HEK293T (cell line): ENCODE measurements around the gene TMEM269.

ENCODE experiments used
- CTCF ChIA-PET: fragments of 350-600 bp; formaldehyde crosslinking; extraction: SDS; loops from one replicate; lab custom pipeline; 2021; ENCODE audit warnings: antibody characterized with exemption, inconsistent platforms; lab: Yijun Ruan, JAX
- POLR2A ChIA-PET: fragments of 350-600 bp; formaldehyde crosslinking; extraction: SDS; loops from one replicate; lab custom pipeline; 2020; ENCODE audit warnings: antibody characterized with exemption, inconsistent platforms; lab: Yijun Ruan, JAX
- DNase-seq: peaks from one replicate; pipeline ENCODE4 v3.0.0; 2012; ENCODE audit warnings: mixed read lengths; ENCODE audit errors: extremely low spot score
- ARNT ChIP-seq: fragments of 450-650 bp; IDR thresholded peaks from 2 replicates; pipeline ENCODE4 v1.6.1; 2017; ENCODE audit warnings: mild to moderate bottlenecking
- BHLHE40 ChIP-seq: fragments of 450-650 bp; IDR thresholded peaks from 2 replicates; pipeline ENCODE4 v1.6.1; 2016; ENCODE audit warnings: mild to moderate bottlenecking, moderate library complexity, borderline replicate concordance
- CTBP1 ChIP-seq: fragments of 450-650 bp; IDR thresholded peaks from 2 replicates; pipeline ENCODE4 v1.6.1; 2016; ENCODE audit warnings: borderline replicate concordance
- ELF4 ChIP-seq: fragments of 450-650 bp; IDR thresholded peaks from 2 replicates; pipeline ENCODE4 v1.6.1; 2017; ENCODE audit warnings: antibody characterized with exemption
- FOXA1 ChIP-seq: fragments of 450-650 bp; IDR thresholded peaks from 2 replicates; pipeline ENCODE4 v1.6.1; 2016; ENCODE audit warnings: mild to moderate bottlenecking
- FOXK2 ChIP-seq: fragments of 450-650 bp; IDR thresholded peaks from 2 replicates; pipeline ENCODE4 v1.6.1; 2016; ENCODE audit warnings: mild to moderate bottlenecking
- FOXM1 ChIP-seq: fragments of 450-650 bp; IDR thresholded peaks from 2 replicates; pipeline ENCODE4 v1.6.1; 2017; ENCODE audit warnings: mild to moderate bottlenecking, borderline replicate concordance
- HDGF ChIP-seq: fragments of 450-650 bp; IDR thresholded peaks from 2 replicates; pipeline ENCODE4 v1.6.1; 2017; ENCODE audit warnings: antibody characterized with exemption, borderline replicate concordance
- L3MBTL2 ChIP-seq: fragments of 450-650 bp; conservative IDR thresholded peaks from 2 replicates; pipeline ENCODE4 v1.6.1; 2016; ENCODE audit warnings: mild to moderate bottlenecking
- LEF1 ChIP-seq: fragments of 450-650 bp; IDR thresholded peaks from 2 replicates; pipeline ENCODE4 v1.6.1; 2017; ENCODE audit warnings: mild to moderate bottlenecking, borderline replicate concordance
- NFRKB ChIP-seq: fragments of 450-650 bp; IDR thresholded peaks from 2 replicates; pipeline ENCODE4 v1.6.1; 2016; ENCODE audit warnings: mild to moderate bottlenecking, moderate library complexity
- PKNOX1 ChIP-seq: fragments of 450-650 bp; IDR thresholded peaks from 2 replicates; pipeline ENCODE4 v1.6.1; 2016
- SP1 ChIP-seq: fragments of 450-650 bp; IDR thresholded peaks from 2 replicates; pipeline ENCODE4 v1.6.1; 2017
- SUZ12 ChIP-seq: fragments of 450-650 bp; IDR thresholded peaks from 2 replicates; pipeline ENCODE4 v1.6.1; 2016; ENCODE audit warnings: mild to moderate bottlenecking
- TARDBP ChIP-seq: fragments of 450-650 bp; IDR thresholded peaks from 2 replicates; pipeline ENCODE4 v1.6.1; 2016
- ZNF384 ChIP-seq: fragments of 450-650 bp; IDR thresholded peaks from 2 replicates; pipeline ENCODE4 v1.6.1; 2016

Gene TMEM269

GRCh38 chr1:42816585-42817439 lies 32.0 kb downstream of the TMEM269 start, which contains the start of the genes ERMAP and SVBP:
TSS of gene ERMAP (plus strand) at chr1:42817122. CDS start at chr1:42830449, 13,327 bp downstream.
TSS of gene SVBP (minus strand) at chr1:42817397. CDS start at chr1:42816544, 853 bp downstream.
- ChIA-PET POLR2A (interaction anchor here (0.8 to 2.9 kb wide), 5 partner anchors 9 to 135 kb away, joined by 3 to 26 read pairs (median 4); partner anchors contain the start of genes C1orf50, P3H1, YBX1 and ZNF691), CTCF (no interaction called here)
- no peak for TF ChIP-seq FOXM1
- no peak for TF ChIP-seq L3MBTL2
- no peak for TF ChIP-seq NFRKB
- no peak for TF ChIP-seq CTBP1
- TF ChIP-seq FOXA1, result no peak
- no peak for TF ChIP-seq HDGF
- DNase-seq, result peak; percentile 98

- POLR2A ChIA-PET, result interaction anchor here (0.5 to 2.9 kb wide), 6 partner anchors 23 to 135 kb away, joined by 3 to 26 read pairs (median 4); partner anchors contain the start of genes C1orf50, P3H1, YBX1 and ZNF691
- CTCF ChIA-PET, result no interaction called here
- no peak for DNase-seq
- no peak for TF ChIP-seq ZNF384
- TF ChIP-seq SUZ12, result no peak
- TF ChIP-seq HDGF, result no peak
- TF ChIP-seq ELF4, result no peak
- TF ChIP-seq FOXA1, result no peak
- no peak for TF ChIP-seq PKNOX1
- TF ChIP-seq FOXK2, result no peak
- no peak for TF ChIP-seq LEF1
- TF ChIP-seq BHLHE40, result no peak
- no peak for TF ChIP-seq ARNT
- no peak for TF ChIP-seq SP1
- TF ChIP-seq CTBP1, result no peak
- TF ChIP-seq NFRKB, result no peak
Measured at GRCh38 chr1:42817440-42817767, 32.6 kb downstream of the TMEM269 start.

GRCh38 chr1:42817976-42818375 lies 33.2 kb downstream of the TMEM269 start:
- ChIA-PET POLR2A (interaction anchor here (0.5 to 2.9 kb wide), 5 partner anchors 24 to 106 kb away, joined by 3 to 26 read pairs (median 3); partner anchors contain the start of genes C1orf50, P3H1 and ZNF691), CTCF (no interaction called here)
- DNase-seq, result no peak
- TF ChIP-seq FOXA1, result no peak
- no peak for TF ChIP-seq FOXK2

- CTCF ChIA-PET, result interaction anchor here (0.6 kb wide), 2 partner anchors 53 to 1024 kb away, joined by 3 to 4 read pairs; no protein-coding TSS in a partner anchor
- no peak for DNase-seq
- no peak for TF ChIP-seq LEF1
- TF ChIP-seq HDGF, result no peak
- no peak for TF ChIP-seq TARDBP
- no peak for TF ChIP-seq ELF4
- TF ChIP-seq ZNF384, result no peak
- TF ChIP-seq FOXM1, result no peak
- TF ChIP-seq ARNT, result no peak
- no peak for TF ChIP-seq L3MBTL2
- POLR2A ChIA-PET, result interaction anchor here (1.0 to 7.3 kb wide), 4 partner anchors 8 to 54 kb away, joined by 3 to 75 read pairs (median 7); partner anchors contain the start of genes C1orf50, P3H1 and ZNF691
Measured at GRCh38 chr1:42820813-42821212, 36.0 kb downstream of the TMEM269 start.

GRCh38 chr1:42821690-42822089 lies 36.9 kb downstream of the TMEM269 start:
- CTCF ChIA-PET, result interaction anchor here (0.6 kb wide), 1 partner anchor 1024 kb away, joined by 3 read pairs; no protein-coding TSS in a partner anchor
- TF ChIP-seq ARNT (no peak), FOXM1 (no peak), ELF4 (no peak), LEF1 (no peak), SP1 (no peak), HDGF (no peak), TARDBP (no peak), BHLHE40 (no peak), ZNF384 (no peak), CTBP1 (no peak), FOXK2 (no peak), PKNOX1 (no peak), L3MBTL2 (no peak), SUZ12 (no peak), NFRKB (no peak)
- POLR2A ChIA-PET, result interaction anchor here (1.3 to 7.3 kb wide), 3 partner anchors 14 to 55 kb away, joined by 4 to 75 read pairs (median 10); partner anchors contain the start of genes C1orf50, P3H1 and ZNF691
- no peak for DNase-seq

GRCh38 chr1:42822800-42823392 lies 38.1 kb downstream of the TMEM269 start:
- POLR2A ChIA-PET, result interaction anchor here (0.8 to 7.3 kb wide), 3 partner anchors 23 to 57 kb away, joined by 4 to 75 read pairs (median 6); partner anchors contain the start of genes C1orf50, P3H1 and ZNF691
- CTCF ChIA-PET, result interaction anchor here (0.7 kb wide), 1 partner anchor 1068 kb away, joined by 3 read pairs; no protein-coding TSS in a partner anchor

More at GRCh38 chr1:42822800-42823392, 38.1 kb downstream of the TMEM269 start:
- DNase-seq, result no peak
- TF ChIP-seq PKNOX1 (peak; percentile 64), FOXK2 (no peak)
